GM10266 (cell line): ENCODE measurements around the gene RAB7B.

Experiments used
- DNase-seq: peaks from one replicate; pipeline ENCODE4 v3.0.0; 2012; ENCODE audit errors: extremely low spot score
- CTCF ChIP-seq: IDR thresholded peaks from 2 replicates; pipeline ENCODE4 v1.5.1; 2012; ENCODE audit warnings: mild to moderate bottlenecking, low read depth; ENCODE audit not compliant: control insufficient read depth, insufficient read depth; ENCODE audit errors: missing control alignments

RAB7B gene

GRCh38 chr1:205967554-205968335 is 35.5 kb downstream of the RAB7B start:
- TF ChIP-seq CTCF = no peak
- no peak for DNase-seq

- DNase-seq = no peak
- no peak for TF ChIP-seq CTCF
Observed at GRCh38 chr1:205965036-205965884, 37.9 kb downstream of the RAB7B start.

GRCh38 chr1:205963352-205964155 is 39.6 kb downstream of the RAB7B start:
- TF ChIP-seq CTCF = no peak
- no peak for DNase-seq

GRCh38 chr1:205962821-205963221 is 40.4 kb downstream of the RAB7B start:
- DNase-seq = no peak
- TF ChIP-seq CTCF = no peak

- TF ChIP-seq CTCF = no peak
- no peak for DNase-seq
Observed at GRCh38 chr1:205961991-205962820, 41.0 kb downstream of the RAB7B start.

- TF ChIP-seq CTCF = no peak
- DNase-seq = peak; percentile 61
Observed at GRCh38 chr1:205961405-205961804, 41.8 kb downstream of the RAB7B start.
